HepG2 (cell line): Measurements from ENCODE around the gene CD151. TPM values are rescaled to one million over a fixed set of nuclear protein-coding genes. Genes with fewer than 3 reads are reported as not detected.

ENCODE experiments used
- ARID5B ChIP-seq: IDR thresholded peaks from 2 replicates; pipeline ENCODE4 v1.4.0; 2020; ENCODE audit warnings: mild to moderate bottlenecking, missing genetic modification reagents
- GTF2F1 ChIP-seq: fragments of 150-350 bp; IDR thresholded peaks from 2 replicates; pipeline ENCODE4 v1.6.1; 2014; ENCODE audit warnings: low read length
- ISL2 ChIP-seq: sonication (generic); formaldehyde crosslinking; IDR thresholded peaks from 2 replicates; pipeline ENCODE4 v1.5.0; 2020; ENCODE audit warnings: missing genetic modification reagents
- PHF20 ChIP-seq: sonication (generic); formaldehyde crosslinking; IDR thresholded peaks from 2 replicates; pipeline ENCODE4 v1.5.0; 2020; ENCODE audit warnings: mild to moderate bottlenecking, missing genetic modification reagents
- RBFOX2 ChIP-seq: fragments of 200-400 bp; formaldehyde crosslinking; IDR thresholded peaks from 2 replicates; pipeline ENCODE4 v1.6.1; 2017; ENCODE audit warnings: low read depth, mild to moderate bottlenecking, low read length
- STAT5B ChIP-seq: sonication (generic); formaldehyde crosslinking; IDR thresholded peaks from 2 replicates; pipeline ENCODE4 v1.4.0; 2020; ENCODE audit warnings: missing genetic modification reagents
- ZKSCAN1 ChIP-seq: fragments of 150-350 bp; IDR thresholded peaks from 2 replicates; pipeline ENCODE4 v1.6.1; 2014; ENCODE audit warnings: low read length
- ZNF33A ChIP-seq: sonication (generic); formaldehyde crosslinking; IDR thresholded peaks from 2 replicates; pipeline ENCODE4 v1.5.1; 2020; ENCODE audit warnings: missing genetic modification reagents, mild to moderate bottlenecking, moderate library complexity, borderline replicate concordance
- ZNF558 ChIP-seq: sonication (generic); formaldehyde crosslinking; IDR thresholded peaks from 2 replicates; pipeline ENCODE4 v1.9.0; 2022; ENCODE audit warnings: mild to moderate bottlenecking, missing genetic modification reagents, borderline replicate concordance
- ZNF577 ChIP-seq: sonication (generic); formaldehyde crosslinking; IDR thresholded peaks from 2 replicates; pipeline ENCODE4 v1.4.0; 2020; ENCODE audit warnings: mild to moderate bottlenecking, low read depth, missing genetic modification reagents, borderline replicate concordance
- ZNF703 ChIP-seq: sonication (generic); formaldehyde crosslinking; IDR thresholded peaks from 2 replicates; pipeline ENCODE4 v1.5.1; 2020; ENCODE audit warnings: missing genetic modification reagents, mild to moderate bottlenecking, moderate library complexity, borderline replicate concordance
- ZNF724P ChIP-seq: sonication (generic); formaldehyde crosslinking; IDR thresholded peaks from 2 replicates; pipeline ENCODE4 v1.8.0; 2022; ENCODE audit warnings: missing genetic modification reagents, borderline replicate concordance
- polyA plus RNA-seq, 8 experiments: library from polyadenylated mRNA; depleted of rRNA in 3 of 8; stranded (reverse) in 7 of 8; unstranded in 1 of 8; fragments of >200 nt; fragmentation: Illumina TruSeq in 4 of 8; extraction: Trizol in 4 of 8; gene quantifications; 2 replicates each; pipeline versions ENCODE4 v1.2.1 to v1.2.3, GENCODE V29; 2011 to 2016; ENCODE audit warnings: low read depth in 4 of 8, missing spikeins in 1 of 8, mixed read lengths in 1 of 8; ENCODE audit not compliant: insufficient read depth in 1 of 8
- total RNA-seq, 5 experiments: library from RNA; depleted of rRNA; stranded (reverse); fragments of >200 nt; fragmentation: Illumina TruSeq; extraction: Trizol; gene quantifications; 2 replicates each; pipeline ENCODE4 v1.2.3, GENCODE V29; 2016; ENCODE audit warnings: low read depth in 1 of 5
- TF ChIP-seq, protein P1 (sequence below): sonication (generic); formaldehyde crosslinking; conservative IDR thresholded peaks from 2 replicates; pipeline ENCODE4 v1.4.0; 2020; ENCODE audit warnings: mild to moderate bottlenecking, missing genetic modification reagents, moderate library complexity
- TF ChIP-seq, protein P2 (sequence below): sonication (generic); formaldehyde crosslinking; IDR thresholded peaks from 2 replicates; pipeline ENCODE4 v1.4.0; 2020; ENCODE audit warnings: missing genetic modification reagents, mild to moderate bottlenecking, borderline replicate concordance
- TF ChIP-seq, protein P3 (sequence below): sonication (generic); formaldehyde crosslinking; IDR thresholded peaks from 2 replicates; pipeline ENCODE4 v1.4.0; 2020; ENCODE audit warnings: missing genetic modification reagents, borderline replicate concordance

CD151 gene
- total and polyA plus RNA-seq, 2 of the 13 experiments (the other 11 are each of a cell fraction or from before 2014, with no cell fraction given), result 125 to 197 TPM

GRCh38 chr11:827146-827896 is 5.4 kb upstream of the CD151 start (continued):
- TF ChIP-seq, protein P1, sequence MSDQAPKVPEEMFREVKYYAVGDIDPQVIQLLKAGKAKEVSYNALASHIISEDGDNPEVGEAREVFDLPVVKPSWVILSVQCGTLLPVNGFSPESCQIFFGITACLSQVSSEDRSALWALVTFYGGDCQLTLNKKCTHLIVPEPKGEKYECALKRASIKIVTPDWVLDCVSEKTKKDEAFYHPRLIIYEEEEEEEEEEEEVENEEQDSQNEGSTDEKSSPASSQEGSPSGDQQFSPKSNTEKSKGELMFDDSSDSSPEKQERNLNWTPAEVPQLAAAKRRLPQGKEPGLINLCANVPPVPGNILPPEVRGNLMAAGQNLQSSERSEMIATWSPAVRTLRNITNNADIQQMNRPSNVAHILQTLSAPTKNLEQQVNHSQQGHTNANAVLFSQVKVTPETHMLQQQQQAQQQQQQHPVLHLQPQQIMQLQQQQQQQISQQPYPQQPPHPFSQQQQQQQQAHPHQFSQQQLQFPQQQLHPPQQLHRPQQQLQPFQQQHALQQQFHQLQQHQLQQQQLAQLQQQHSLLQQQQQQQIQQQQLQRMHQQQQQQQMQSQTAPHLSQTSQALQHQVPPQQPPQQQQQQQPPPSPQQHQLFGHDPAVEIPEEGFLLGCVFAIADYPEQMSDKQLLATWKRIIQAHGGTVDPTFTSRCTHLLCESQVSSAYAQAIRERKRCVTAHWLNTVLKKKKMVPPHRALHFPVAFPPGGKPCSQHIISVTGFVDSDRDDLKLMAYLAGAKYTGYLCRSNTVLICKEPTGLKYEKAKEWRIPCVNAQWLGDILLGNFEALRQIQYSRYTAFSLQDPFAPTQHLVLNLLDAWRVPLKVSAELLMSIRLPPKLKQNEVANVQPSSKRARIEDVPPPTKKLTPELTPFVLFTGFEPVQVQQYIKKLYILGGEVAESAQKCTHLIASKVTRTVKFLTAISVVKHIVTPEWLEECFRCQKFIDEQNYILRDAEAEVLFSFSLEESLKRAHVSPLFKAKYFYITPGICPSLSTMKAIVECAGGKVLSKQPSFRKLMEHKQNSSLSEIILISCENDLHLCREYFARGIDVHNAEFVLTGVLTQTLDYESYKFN (CRISPR knock-in tag), result peak; percentile 71
- no peak for TF ChIP-seq ZNF33A (CRISPR knock-in tag)
- no peak for TF ChIP-seq GTF2F1
- TF ChIP-seq ZKSCAN1, result no peak
- TF ChIP-seq ARID5B (CRISPR knock-in tag), result peak; percentile 18; the same call in 1 of the 2 replicates
- 0 out of 2 replicates have a peak, but pooled peaks have one; percentile 26 for TF ChIP-seq ISL2
- TF ChIP-seq RBFOX2, result peak; percentile 71
- TF ChIP-seq, protein P2, sequence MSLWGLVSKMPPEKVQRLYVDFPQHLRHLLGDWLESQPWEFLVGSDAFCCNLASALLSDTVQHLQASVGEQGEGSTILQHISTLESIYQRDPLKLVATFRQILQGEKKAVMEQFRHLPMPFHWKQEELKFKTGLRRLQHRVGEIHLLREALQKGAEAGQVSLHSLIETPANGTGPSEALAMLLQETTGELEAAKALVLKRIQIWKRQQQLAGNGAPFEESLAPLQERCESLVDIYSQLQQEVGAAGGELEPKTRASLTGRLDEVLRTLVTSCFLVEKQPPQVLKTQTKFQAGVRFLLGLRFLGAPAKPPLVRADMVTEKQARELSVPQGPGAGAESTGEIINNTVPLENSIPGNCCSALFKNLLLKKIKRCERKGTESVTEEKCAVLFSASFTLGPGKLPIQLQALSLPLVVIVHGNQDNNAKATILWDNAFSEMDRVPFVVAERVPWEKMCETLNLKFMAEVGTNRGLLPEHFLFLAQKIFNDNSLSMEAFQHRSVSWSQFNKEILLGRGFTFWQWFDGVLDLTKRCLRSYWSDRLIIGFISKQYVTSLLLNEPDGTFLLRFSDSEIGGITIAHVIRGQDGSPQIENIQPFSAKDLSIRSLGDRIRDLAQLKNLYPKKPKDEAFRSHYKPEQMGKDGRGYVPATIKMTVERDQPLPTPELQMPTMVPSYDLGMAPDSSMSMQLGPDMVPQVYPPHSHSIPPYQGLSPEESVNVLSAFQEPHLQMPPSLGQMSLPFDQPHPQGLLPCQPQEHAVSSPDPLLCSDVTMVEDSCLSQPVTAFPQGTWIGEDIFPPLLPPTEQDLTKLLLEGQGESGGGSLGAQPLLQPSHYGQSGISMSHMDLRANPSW (CRISPR knock-in tag), result no peak
- no peak for TF ChIP-seq ZNF577 (CRISPR knock-in tag)
- TF ChIP-seq ZNF724P (CRISPR knock-in tag), result 0 out of 2 replicates have a peak, but pooled peaks have one; percentile 29
- TF ChIP-seq STAT5B (CRISPR knock-in tag), result no peak
- TF ChIP-seq, protein P3, sequence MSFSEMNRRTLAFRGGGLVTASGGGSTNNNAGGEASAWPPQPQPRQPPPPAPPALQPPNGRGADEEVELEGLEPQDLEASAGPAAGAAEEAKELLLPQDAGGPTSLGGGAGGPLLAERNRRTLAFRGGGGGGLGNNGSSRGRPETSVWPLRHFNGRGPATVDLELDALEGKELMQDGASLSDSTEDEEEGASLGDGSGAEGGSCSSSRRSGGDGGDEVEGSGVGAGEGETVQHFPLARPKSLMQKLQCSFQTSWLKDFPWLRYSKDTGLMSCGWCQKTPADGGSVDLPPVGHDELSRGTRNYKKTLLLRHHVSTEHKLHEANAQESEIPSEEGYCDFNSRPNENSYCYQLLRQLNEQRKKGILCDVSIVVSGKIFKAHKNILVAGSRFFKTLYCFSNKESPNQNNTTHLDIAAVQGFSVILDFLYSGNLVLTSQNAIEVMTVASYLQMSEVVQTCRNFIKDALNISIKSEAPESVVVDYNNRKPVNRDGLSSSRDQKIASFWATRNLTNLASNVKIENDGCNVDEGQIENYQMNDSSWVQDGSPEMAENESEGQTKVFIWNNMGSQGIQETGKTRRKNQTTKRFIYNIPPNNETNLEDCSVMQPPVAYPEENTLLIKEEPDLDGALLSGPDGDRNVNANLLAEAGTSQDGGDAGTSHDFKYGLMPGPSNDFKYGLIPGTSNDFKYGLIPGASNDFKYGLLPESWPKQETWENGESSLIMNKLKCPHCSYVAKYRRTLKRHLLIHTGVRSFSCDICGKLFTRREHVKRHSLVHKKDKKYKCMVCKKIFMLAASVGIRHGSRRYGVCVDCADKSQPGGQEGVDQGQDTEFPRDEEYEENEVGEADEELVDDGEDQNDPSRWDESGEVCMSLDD (CRISPR knock-in tag), result peak; percentile 92; the same call in 1 of the 2 replicates
- peak; percentile 75; the same call in 1 of the 2 replicates for TF ChIP-seq ZNF703 (CRISPR knock-in tag)
- no peak for TF ChIP-seq ZNF558 (CRISPR knock-in tag)
- no peak for TF ChIP-seq PHF20
